Endometrium (tissue), 2 donors: ENCODE data around the gene UBA3.
A peak's percentile ranks its signal among the peaks of the same experiment; 100 is the strongest.

Source experiments
- FAIRE-seq: peaks from 2 replicates; lab custom pipeline; 2012; peaks lifted over from hg19 to GRCh38; lab: Jason Lieb, UNC
- donor health status: control.
- donor health status: control.

Gene UBA3

DNA sequence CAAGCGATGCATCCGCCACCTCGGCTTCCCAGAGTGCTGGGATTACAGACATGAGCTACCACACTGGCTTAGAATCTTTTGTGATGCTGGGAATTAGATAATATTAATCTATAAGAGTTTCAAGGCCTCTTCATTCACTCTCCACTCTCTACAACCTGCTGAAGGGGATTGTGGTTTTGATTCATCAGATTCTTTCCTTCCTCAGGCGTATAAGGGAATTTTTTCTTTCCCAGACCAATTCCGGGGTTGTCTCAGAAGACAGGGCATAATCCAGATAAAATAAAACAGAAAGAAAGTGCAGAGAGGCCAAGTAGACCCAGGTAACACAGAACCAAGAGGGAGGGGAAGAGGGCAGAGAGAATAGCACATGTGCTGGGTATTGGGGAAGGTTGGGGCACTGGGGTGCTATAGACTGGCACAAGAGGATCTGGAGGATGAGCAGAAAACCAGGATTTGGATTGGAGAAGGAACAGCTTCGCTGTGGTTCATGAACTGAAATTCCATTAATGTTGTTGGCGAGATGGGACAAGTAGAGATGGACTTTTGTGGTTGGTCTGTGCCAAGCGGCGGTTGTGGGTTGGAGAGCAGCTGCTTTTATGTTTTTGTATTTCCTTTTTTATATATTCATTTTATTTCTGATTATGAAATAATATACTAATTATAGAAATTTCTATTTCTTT is 17.4 kb upstream of the UBA3 start:
- no peak for FAIRE-seq

DNA sequence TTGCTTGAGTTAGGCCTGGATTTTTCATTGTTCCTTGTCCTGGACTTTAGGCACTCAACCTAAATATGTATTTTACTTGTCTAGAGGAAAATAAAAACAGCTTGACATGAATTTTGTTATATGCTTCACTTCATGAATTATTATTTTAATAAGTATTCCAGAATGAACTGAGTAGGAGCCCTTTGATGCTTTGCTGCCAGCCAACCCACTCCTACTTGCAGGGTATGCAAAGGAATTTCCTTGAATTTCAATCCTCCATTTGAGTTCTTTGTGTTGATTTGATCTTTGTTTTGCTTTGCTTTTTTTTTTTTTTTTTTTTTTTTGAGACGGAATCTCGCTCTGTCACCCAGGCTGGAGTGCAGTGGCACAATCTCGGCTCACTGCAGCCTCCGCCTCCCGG is 16.1 kb upstream of the UBA3 start:
- no peak for FAIRE-seq

DNA sequence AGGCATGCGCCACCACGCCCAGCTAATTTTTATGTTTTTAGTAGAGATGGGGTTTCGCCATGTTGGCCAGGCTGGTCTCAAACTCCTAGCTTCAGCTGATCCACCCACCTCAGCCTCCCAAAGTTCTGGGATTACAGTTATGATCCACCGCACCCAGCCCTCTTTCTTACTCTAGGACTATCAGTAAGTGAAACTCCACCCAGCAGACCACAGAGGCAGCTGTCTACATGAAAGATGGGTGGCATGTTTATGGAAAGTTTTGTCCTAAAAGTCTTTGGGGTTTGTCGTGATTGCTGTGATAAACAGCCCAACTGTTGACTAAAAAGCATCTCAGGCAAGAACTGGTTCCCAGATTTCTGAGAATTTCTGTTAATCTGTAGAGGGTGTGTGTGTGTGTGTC is 15.5 kb upstream of the UBA3 start:
- no peak for FAIRE-seq

DNA sequence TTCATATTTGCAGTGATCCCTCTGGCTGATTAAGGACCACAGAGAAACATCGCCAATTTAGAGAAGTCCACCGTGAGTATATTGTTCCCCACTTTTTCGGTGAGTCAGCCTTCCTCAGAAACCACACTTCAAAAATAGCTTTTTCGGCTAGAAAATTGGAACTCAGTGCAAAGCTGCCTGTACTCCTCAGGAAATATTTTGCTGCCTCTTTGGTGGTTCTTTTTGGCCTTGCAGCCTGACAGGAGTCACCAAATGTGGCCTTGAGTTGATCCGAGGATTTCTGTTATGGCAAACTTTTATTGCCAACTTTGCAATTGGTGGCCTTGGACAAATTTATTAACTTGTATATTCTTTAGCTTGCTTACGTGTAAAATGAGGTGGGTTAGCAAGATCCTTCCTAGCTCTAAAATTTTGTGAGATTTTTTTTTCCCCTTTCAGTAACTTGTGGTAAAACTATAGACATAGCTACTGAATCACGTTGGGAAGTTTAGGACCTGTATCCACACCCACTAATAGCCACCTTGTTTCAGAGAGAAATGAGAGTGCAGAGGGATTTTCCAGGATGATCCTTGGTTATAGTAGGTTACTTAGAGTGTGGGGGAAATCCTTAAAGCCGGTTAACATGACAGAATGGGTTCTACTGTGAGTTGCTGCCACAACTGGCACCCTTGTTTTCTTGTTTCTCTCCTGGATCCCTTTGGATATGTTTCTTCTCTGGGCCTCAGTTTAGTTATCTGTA is 14.5 kb upstream of the UBA3 start:
- no peak for FAIRE-seq

DNA sequence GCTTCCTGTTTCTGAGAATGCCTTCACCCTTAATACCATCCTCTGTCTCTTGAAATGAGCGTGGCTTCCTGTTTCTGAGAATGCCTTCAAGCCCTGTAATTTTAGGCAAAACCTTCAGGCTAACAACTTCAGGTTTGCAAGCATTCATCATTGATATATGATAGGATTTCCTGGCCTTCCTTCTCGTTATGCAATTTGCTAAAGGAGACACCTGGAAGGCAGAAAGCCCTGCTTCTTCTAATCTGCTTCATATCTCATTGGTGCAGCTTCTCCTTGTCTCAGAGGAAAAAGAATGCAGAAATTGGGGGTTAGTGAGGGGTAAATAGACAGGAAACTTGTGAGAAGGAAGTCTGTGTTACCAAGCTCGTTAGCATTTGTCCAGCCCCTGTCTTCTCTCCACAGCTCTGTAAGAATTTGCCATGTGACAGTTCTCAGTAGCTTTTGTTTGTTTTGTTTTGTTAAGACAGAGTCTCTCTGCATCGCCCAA is 11.9 kb upstream of the UBA3 start:
- no peak for FAIRE-seq

DNA sequence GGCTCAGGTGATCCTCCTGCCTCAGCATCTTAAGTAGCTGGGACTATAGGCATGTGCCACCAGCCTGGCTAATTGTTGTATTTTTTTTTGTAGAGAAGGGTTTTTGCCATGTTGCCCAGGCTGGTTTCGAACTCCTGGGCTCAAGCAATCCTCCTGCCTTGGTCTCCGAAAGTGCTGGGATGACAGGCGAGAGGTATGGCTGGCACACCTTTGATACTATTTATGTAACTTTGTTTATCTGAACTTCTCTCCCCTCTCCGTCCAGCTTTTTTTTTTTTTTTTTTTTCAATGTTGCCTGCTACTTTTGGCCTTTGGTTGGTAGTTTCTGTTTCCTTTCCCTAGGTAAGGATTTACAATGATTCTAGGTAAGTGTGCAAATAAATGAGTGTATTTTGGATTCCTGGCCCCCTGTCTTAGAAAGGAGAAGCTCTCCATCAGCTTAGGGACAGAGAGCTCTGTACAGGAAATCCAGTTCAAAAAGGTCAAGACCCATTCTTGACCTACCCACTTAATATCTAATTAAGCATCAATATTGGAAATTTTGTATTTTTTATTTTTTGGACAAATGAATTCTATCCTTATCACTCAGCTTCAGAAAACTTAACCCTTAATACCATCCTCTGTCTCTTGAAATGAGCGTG is 11.3 kb upstream of the UBA3 start:
- FAIRE-seq = no peak

DNA sequence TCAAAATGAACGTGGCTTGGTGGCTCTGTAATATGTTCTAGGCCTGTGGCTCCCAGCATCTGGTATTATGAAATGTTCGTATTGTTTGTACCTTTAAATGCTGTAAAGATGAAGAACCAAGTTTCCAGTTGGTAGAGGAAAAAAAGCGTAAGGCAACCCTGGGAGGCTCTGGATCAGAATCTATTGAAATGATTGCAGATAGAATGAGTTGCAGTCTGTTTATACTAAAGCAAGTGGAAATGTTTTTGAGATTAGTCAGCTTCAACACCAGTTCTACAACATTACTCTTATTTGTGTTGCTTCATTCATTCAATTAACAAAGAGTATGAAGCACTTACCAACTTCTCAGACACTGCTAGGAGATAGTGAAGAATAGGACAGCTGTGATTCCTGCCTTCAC is 9.9 kb upstream of the UBA3 start:
- no peak for FAIRE-seq

DNA sequence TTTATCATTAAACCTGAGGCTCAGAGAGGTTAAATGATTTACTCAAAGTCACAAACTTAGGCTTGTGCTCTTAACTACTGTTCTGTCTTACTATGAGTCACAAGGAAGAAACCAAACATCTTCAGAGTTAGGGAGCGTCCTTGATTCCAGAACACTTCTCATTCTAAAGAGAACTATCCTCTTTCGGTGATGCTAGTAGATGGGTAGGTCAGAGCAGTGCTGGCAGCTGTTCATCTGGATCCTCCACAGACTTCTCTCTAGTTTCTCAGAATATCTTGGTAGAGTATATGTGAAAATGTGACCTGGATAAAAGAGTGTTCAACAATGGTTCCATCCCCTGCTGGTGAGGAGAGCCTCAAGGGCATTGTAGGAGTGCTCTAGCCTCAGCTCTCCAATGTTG is 7.9 kb upstream of the UBA3 start:
- no peak for FAIRE-seq

DNA sequence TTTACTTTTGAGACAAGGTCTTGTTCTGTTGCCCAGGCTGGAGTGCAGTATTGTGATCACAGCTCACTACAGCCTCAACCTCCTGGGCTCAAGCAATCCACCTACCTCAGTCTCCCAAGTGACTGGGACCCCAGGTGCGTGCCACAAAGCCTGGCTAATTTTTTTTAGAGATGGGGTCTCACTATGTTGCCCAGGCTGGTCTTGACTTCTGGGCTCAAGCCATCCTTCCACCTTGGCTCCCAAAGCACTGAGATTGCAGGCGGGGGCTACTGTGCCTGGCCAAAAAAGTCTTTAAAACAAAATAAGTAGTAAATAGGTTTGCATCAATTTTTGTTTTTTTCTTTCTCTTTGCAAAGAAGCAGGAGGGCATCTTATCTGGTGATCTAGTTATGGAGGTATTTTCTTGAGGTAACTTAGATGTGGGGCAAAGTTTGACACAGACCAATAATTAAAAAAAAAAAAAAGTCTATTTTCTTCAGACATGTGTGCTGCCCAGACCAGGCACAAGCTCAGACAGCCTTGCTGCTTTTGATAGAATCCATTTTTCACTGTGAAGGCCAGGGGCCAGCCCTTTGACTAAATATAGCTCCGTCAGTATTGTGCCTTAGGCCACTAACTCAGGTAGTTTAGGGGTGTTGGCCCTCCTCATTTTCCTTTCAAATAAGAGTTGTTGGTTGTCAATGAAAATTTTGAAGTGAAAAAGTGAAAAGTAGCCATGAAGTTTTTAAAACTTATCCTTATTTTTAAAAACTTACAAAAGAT is 7.0 kb upstream of the UBA3 start:
- no peak for FAIRE-seq

DNA sequence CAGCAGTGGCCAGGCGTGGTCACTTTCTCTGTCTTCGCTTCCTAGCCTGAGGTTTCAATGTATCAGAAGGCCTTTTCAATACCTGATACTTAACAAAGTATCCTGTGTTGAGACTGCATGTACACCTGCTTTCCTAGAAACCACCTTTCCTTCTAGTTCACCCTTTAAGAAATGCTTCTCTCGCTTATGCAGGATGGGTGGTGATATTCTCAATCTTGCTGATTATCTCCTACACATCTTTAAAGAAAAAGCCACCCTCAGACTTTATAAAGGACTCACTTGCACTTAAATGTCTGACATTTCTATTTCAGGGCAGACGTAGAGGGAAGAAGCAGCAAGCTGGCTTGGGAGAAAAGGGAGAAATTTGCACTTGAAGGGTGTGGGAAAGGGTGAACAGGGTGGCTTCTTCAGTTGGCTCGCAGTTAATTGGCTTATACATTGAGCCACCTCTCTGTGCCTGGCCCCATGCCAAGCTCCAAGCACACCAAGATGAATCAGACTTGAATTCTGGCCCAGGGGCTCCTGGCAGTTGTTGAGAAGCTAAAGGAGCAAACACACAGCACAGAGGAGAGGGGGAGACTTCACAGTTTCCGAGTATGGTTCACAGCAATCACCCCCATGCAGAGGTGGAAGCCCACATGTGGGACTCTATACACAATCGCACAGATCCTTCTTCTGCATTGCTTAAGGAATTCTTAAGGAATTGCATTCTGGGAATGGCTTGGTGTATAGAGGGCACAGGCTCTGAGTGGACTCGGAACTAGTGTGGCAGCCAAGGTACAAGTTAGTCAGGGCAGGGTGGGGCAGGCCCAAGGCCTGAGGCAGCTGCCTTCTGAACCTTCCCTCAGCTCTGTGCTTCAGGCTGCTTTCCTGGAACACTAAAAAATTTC is 5.9 kb upstream of the UBA3 start:
- no peak for FAIRE-seq

DNA sequence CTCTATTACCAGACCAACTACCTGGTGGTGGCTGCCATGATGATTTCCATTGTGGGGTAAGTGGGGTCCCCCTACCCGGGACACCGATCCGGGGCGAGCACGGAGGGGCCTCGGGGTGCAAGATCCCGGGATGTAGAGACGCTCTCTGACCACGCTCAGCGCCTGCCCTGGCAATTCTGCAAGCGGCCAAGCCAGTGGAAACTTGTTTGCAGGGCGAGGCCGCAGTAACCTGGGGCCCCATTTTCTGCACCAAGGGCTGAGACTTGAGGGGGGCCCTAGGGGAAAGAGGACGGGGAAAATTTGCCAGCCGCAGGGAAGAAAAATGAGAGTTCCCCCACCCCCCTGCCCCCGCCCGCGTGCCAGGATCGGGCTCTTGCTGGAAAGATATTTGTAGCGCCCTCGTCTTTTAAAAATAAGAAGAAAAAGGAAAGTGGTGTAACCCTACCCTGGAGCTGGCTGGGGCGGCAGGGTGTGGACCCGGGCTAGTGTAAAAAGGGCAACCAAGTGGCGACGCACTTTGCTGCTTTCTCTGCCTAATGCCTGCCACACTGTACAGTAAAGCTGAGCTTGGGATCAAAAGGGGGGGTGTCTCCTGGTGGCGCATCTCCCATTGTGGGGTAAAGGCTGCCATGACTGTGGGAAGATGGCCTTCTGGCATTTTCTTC is 5.1 kb upstream of the UBA3 start:
- no peak for FAIRE-seq

DNA sequence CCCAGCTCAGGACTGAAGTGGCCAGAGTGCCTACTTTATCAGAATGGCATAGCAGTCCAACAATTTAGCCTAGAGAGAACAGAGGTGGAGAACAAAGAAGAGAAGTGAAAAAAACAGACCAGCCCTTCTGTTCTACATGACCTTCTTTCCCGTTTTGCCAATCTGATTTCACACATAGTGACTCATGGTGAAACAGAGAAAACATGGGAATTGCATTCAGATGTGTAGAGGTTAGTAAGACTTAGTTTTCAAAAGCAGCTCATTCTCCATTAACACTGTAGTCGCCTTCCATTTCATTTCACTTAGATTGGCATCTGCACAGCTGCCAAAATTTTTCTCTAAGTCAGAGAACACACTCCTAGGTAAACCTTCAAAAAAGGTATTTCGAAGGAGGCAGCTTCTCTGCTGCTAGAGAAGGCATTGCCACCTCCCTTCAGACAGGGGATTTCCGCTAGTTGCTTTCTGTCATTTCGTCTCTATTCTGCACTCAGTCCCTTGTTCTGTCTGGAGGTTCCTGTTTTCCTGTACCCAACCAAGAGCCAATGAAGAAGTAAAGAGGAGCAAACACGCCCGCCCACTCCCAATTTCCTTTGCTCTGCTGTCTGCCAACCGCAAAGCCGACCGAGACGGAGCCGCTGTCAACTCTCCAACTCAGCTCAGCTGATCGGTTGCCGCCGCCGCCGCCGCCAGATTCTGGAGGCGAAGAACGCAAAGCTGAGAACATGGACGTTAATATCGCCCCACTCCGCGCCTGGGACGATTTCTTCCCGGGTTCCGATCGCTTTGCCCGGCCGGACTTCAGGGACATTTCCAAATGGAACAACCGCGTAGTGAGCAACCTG is 4.4 kb upstream of the UBA3 start, which contains the start of gene ARL6IP5:
ARL6IP5 (plus strand) TSS at position 612 of the 842 bp plus-strand sequence; CDS start at position 723, 111 bp downstream.
- peak; percentile 93 for FAIRE-seq

DNA sequence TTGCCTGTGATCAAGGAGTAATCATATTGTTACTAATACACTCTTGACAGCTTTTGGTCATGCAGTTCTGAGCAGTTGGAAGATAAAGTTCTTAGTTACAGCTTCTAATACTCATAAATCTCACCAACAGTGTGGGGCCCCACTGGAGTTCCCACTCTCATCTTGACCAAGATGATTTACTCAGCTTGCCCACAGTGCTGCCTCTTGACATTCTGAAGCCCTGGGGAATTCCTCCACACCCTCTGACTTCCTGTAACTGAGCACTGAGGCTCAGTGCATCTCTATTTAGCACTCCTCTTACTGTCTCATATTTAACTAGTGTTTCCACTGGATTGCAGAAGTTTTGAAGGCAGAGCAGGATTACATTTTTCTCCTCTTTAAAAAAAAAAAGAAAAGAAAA is 2.6 kb upstream of the UBA3 start:
- no peak for FAIRE-seq

DNA sequence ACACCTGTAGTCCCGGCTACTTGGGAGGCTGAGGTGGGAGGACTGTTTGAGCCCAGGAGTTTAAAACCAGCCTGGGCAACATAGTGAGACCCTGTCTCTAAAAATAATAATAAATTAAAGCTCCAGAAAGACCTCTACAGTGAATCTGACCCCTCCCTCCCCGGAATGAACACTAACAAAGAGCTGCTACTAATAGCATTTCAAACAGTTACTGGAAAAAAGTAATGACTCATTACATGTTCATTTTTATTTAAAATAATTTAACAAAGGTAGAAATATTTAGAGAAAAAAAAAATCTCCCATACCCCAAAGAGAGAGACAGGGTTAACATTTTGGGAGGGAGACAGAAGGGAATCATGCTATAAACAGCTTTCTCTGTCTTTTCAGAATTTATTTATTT is 2.2 kb upstream of the UBA3 start:
- FAIRE-seq = no peak

DNA sequence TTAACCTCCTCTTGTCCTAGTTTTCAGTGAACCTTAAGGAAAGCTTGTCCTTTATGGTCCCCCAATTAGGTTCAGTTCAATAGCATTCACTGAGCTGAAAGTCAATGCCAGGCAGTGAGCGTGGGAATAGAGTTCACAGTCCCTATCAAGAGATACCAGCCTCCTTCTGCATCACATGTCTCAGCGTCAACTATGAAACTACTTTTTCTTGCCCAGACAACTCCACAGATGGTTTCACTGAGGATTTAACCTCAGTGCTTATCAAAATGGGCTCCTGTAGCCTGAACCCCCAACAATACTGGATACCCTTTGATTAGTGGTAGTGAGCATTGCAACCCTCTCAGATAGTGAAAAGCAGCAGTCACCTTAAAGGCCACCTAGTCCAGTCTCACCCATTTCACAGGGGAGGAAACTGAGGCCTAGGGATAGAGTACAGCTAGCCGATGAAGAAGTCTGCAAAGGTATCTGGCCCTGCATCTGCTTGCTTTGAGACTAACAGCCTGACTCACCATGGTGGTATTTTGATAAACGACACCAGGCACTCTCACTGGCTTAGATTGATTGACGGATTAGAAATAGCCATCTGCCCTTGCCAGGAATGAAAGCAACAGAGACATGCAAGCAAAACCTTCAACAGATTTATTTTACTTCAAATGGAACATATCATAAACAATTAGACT is 1.6 kb upstream of the UBA3 start:
- FAIRE-seq = no peak

DNA sequence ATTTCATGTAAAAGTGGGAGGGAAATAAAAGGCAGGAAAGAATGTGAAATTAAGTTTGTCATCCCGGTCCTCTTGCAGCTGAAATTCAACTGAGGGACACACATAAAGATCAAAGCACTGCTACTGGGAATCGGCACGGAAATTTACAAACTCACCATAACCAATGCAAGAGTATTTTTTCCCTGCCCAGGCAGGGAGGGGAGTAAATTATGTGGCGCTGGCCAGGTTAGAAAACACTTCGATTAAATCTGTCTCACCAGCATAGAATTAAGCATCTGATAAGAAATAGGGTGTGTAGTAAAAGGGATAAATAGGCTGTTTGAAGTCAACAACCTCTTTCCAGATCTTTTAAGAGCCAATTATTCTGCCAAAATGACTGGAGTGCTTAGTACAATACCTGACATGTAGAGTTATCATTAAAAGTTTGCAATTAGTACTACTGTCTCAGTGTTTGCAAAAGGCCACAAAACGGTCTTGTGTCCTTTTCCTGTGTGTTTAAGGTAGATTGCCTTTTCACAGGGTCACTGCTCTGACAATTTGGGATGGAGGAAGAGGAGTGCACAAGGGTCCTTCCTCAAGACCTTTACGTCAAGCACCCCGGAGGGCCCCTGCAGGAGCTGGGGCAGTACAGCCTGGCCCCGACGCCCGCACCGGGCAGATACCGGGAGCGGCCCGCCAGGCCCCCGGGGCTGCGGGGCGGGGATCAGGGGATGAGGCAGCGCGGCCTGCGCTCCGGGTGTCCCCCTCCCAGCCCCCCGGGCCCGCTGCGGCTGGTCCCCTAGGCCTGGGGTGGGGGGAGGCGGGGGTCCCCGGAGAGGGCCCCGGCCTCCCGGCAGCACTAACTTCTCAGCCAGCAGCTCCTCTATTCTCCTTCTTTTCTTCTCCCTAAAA is 651 bp downstream of the UBA3 start:
- FAIRE-seq = peak; percentile 18

DNA sequence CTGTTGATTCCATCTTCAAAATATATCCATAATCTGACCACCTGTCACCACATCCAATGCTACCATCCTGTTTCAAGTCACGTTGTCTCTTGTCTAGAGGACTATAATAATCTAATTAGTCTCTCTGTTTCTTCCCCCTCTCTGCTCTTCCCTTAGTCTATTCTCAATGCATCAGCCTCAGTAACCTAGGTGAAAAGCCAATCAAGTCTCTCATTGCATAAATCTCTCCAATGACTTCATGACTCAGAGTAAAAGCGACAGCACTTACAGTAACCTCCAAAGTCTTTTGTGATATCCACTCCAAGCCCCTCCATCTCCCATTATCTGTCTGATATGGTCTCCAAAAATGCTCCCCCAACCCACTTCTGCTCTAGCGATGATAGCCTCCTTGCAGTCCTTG is 7.2 kb downstream of the UBA3 start:
- no peak for FAIRE-seq

DNA sequence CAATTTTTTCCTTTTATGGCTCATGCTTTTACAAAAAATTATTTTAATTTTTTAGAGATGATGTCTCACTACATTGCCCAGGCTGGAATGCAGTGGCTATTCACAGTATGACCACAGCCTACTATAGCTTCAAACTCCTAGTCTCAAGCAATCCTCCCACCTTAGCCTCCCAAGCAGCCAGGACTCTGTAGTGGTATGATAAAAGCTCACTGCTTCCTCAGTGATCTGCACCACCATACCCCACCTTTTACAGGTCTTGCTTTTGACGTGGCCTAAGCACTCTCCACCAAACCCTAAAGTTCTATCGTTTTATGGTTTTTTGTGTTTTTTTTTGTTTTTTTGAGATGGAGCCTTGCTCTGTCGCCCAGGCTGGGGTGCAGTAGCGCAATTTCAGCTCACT is 14.0 kb downstream of the UBA3 start:
- FAIRE-seq = no peak
